Progenitor cell of endocrine pancreas (in vitro differentiated cells): ENCODE results near the gene LAMA2. TPM values are rescaled to one million over a fixed set of nuclear protein-coding genes. Genes with fewer than 3 reads are reported as not detected.

Experiments used
- DNase-seq: peaks from one replicate; pipeline ENCODE4 v3.0.0; 2021; ENCODE audit warnings: low spot score; ENCODE audit not compliant: unreplicated experiment
- H3K27ac Mint-ChIP-seq: 2 replicates; pipeline ENCODE4 v1.8.0; 2021; ENCODE audit warnings: mild to moderate bottlenecking, moderate library complexity, mixed read lengths
- H3K27me3 Mint-ChIP-seq: 2 replicates; pipeline ENCODE4 v1.8.0; 2021; ENCODE audit warnings: mixed read lengths
- H3K36me3 Mint-ChIP-seq: 2 replicates; pipeline ENCODE4 v1.8.0; 2022; ENCODE audit warnings: mixed read lengths; ENCODE audit not compliant: insufficient read depth
- H3K4me1 Mint-ChIP-seq: 2 replicates; pipeline ENCODE4 v1.8.0; 2021; ENCODE audit warnings: low read depth, mixed read lengths
- H3K4me3 Mint-ChIP-seq: 2 replicates; pipeline ENCODE4 v1.8.0; 2021; ENCODE audit warnings: low read depth, mild to moderate bottlenecking, moderate library complexity, mixed read lengths
- H3K9me3 Mint-ChIP-seq: 2 replicates; pipeline ENCODE4 v1.8.0; 2021; ENCODE audit warnings: low read depth, mixed read lengths
- total RNA-seq: library from RNA; stranded (reverse); gene quantifications from 2 replicates; pipeline ENCODE4 v1.2.1, GENCODE V29; 2021
- TF ChIP-seq, protein P1 (sequence below): fragments of 200-600 bp; sonication (generic); IDR thresholded peaks from one replicate; pipeline ENCODE4 v1.5.0; 2021; ENCODE audit warnings: antibody characterized with exemption, mild to moderate bottlenecking; ENCODE audit not compliant: unreplicated experiment

Gene LAMA2
- total RNA-seq, 1 donor from 2014 or later, result 0.22 TPM

DNA sequence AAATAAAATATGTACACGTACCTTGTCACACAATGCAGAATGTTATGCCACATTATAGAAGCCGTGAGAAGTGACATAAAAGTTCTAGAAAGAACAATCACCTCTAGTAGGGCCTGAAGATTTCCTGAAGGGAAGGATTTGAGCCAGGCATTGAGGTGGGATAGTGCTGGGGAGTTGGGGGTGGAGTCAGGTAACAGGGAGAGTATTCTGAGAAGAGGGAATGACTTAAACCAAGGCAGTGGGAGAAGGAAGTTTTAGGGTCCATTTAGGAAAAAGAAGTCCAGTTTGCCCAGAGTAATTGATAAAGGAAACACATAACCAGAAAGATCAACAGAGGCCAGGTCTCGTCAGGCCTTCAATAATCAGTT, 564.2 kb downstream of the LAMA2 start:
- Mint-ChIP-seq H3K9me3 (no peaks in the 10 kb centered on the region), H3K4me3 (no peak overlapping the region), H3K4me1 (no peaks in the 10 kb centered on the region), H3K27me3 (no peaks in the 10 kb centered on the region), H3K27ac (no peak overlapping the region), H3K36me3 (no peaks in the 10 kb centered on the region)
- DNase-seq, result no peak
- TF ChIP-seq, protein P1, sequence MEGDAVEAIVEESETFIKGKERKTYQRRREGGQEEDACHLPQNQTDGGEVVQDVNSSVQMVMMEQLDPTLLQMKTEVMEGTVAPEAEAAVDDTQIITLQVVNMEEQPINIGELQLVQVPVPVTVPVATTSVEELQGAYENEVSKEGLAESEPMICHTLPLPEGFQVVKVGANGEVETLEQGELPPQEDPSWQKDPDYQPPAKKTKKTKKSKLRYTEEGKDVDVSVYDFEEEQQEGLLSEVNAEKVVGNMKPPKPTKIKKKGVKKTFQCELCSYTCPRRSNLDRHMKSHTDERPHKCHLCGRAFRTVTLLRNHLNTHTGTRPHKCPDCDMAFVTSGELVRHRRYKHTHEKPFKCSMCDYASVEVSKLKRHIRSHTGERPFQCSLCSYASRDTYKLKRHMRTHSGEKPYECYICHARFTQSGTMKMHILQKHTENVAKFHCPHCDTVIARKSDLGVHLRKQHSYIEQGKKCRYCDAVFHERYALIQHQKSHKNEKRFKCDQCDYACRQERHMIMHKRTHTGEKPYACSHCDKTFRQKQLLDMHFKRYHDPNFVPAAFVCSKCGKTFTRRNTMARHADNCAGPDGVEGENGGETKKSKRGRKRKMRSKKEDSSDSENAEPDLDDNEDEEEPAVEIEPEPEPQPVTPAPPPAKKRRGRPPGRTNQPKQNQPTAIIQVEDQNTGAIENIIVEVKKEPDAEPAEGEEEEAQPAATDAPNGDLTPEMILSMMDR, result no peak

DNA sequence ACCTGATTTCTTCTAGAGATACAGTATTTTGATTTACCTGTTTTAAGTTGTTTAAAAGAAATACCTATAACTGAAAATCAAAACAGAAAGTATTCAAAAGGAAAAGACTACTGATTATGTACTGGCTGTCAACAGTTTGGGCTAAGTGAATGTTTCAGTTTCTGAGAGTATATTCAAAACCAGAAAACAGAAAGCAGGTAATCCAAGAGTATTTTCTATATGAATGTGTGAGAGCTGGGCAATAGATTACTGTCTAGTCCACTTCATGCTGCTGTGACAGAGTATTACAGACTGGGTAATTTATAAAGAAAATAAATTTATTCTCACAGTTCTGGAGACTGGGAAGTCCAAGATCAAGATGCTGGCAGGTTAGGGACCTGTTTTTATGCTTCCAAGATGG, 566.0 kb downstream of the LAMA2 start:
- Mint-ChIP-seq H3K4me1 (no peaks in the 10 kb centered on the region), H3K27me3 (no peaks in the 10 kb centered on the region), H3K27ac (no peak overlapping the region), H3K9me3 (no peaks in the 10 kb centered on the region), H3K36me3 (no peaks in the 10 kb centered on the region), H3K4me3 (no peak overlapping the region)
- TF ChIP-seq, protein P1, result no peak
- DNase-seq, result no peak

DNA sequence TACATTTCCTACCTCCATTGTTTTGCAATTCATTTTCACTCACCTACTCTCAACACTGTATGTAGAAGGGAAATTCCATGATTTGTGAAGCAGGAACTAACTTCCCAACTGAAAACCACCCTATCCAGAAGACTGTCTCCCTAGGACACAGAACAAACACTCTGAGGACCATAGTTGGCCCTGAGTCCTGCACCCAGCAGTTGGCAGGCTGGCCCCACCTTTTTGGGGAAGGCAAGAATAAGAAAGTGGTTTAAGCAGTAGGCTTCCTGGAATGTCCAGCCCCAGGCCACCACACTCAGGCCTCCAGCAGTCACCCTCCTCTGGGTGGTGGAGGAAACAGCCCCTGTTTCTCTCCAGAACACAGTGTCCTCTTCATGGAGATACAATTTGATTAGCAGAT, 568.2 kb downstream of the LAMA2 start:
- Mint-ChIP-seq H3K27me3 (no peaks in the 10 kb centered on the region), H3K27ac (no peak overlapping the region), H3K4me3 (no peak overlapping the region), H3K36me3 (no peaks in the 10 kb centered on the region), H3K9me3 (no peaks in the 10 kb centered on the region), H3K4me1 (no peaks in the 10 kb centered on the region)
- no peak for DNase-seq
- TF ChIP-seq, protein P1, result no peak

DNA sequence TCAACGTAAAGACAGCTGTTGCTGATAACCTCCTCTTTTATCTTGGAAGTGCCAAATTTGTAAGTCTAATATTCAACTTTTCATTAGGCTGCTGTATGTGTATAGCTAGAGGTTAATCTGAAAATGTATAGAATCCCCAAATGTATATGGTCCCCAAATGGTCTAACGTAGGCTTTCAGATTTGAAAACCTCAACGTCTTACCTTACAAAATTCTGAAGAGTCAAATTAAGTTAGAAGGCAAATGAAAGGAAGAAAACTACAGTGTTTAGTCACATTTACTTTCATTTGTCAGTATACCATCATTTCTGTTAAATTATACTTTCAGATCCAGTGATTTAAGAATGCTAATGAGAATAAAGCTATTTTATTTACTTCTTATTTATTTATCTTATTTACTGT, 570.1 kb downstream of the LAMA2 start:
- DNase-seq, result no peak
- TF ChIP-seq, protein P1, result no peak
- H3K4me3 Mint-ChIP-seq, result no peak overlapping the region
- H3K27ac Mint-ChIP-seq, result no peak overlapping the region
- H3K4me1 Mint-ChIP-seq, result no peaks in the 10 kb centered on the region
- H3K36me3 Mint-ChIP-seq, result no peaks in the 10 kb centered on the region
- no peaks in the 10 kb centered on the region for H3K27me3 Mint-ChIP-seq
- H3K9me3 Mint-ChIP-seq, result no peaks in the 10 kb centered on the region

DNA sequence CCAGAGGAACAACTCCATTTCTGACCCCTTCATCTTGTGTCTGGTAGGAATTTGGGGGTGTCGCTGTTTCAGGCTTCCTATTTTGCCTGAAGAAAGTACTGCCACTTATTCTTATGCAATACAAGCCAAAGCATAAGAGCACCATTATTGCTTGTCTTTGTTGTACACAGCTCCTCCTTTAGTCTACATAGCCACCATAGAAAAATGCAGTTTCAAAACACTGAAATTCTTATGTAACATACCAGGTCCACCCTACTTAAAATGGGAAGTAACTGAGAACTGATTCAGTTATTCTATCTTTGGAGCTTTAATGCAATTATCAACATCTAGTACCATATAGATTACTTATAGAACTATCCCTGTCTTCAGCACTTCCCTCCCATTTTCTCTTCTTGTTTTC, 571.5 kb downstream of the LAMA2 start:
- no peaks in the 10 kb centered on the region for H3K27me3 Mint-ChIP-seq
- H3K36me3 Mint-ChIP-seq, result no peaks in the 10 kb centered on the region
- H3K4me3 Mint-ChIP-seq, result no peak overlapping the region
- no peak overlapping the region for H3K27ac Mint-ChIP-seq
- no peaks in the 10 kb centered on the region for H3K4me1 Mint-ChIP-seq
- TF ChIP-seq, protein P1, result no peak
- no peaks in the 10 kb centered on the region for H3K9me3 Mint-ChIP-seq
- no peak for DNase-seq
